ENCODE data around the gene HEMGN.
"Not testable (repeated sequence)": the region's sequence is repeated elsewhere in the genome, so short reads cannot be mapped to it uniquely, and the experiment has no call there.

Gene HEMGN

DNA sequence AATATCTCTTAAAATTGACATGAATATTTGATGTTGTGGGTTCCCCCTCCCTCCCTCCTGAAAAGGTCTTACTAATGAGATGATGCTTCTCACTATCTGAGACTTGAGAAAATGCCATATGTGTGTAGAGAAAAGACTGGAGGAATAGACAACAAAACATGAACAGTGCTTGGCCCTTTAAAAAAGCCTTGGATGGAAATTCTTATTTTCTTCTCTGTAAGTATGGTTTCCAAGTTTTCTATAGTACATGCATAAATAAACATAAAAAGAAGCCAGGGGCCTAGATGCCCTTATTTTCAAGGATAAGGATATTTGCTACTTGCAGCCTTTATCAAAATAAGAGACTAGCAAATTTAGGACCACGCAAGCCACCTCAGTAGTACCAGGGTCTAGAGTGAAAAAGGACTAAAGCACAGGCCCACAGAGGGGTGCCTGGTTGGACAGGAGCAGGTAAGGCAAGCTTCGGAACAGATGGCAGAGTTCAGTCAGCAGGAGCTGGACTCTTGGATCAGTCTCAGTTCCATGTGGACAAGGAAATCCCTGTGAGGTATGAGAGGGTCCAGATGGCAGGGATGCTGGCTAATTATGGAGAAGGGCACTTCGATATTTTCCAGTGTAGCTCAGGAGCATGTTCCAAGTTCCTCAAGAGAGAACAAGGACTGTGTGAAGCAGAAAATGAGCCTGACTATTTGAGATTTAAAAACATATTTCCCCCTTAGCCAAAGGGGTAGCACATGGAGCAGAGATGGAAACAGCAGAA is 40.6 kb upstream of the HEMGN start:
- in situ Hi-C loops (cut with MboI; ENCODE audit: low sequenced_read_pairs, unreplicated experiment) = no loop called here
- TF ChIP-seq, protein P1, sequence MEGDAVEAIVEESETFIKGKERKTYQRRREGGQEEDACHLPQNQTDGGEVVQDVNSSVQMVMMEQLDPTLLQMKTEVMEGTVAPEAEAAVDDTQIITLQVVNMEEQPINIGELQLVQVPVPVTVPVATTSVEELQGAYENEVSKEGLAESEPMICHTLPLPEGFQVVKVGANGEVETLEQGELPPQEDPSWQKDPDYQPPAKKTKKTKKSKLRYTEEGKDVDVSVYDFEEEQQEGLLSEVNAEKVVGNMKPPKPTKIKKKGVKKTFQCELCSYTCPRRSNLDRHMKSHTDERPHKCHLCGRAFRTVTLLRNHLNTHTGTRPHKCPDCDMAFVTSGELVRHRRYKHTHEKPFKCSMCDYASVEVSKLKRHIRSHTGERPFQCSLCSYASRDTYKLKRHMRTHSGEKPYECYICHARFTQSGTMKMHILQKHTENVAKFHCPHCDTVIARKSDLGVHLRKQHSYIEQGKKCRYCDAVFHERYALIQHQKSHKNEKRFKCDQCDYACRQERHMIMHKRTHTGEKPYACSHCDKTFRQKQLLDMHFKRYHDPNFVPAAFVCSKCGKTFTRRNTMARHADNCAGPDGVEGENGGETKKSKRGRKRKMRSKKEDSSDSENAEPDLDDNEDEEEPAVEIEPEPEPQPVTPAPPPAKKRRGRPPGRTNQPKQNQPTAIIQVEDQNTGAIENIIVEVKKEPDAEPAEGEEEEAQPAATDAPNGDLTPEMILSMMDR (IDR thresholded peaks at IDR 0.05; ENCODE audit: borderline replicate concordance, control extremely low read depth, extremely low read depth, insufficient read depth, missing control alignments) = no peak
- no peak for DNase-seq (ENCODE audit: low spot score)

DNA sequence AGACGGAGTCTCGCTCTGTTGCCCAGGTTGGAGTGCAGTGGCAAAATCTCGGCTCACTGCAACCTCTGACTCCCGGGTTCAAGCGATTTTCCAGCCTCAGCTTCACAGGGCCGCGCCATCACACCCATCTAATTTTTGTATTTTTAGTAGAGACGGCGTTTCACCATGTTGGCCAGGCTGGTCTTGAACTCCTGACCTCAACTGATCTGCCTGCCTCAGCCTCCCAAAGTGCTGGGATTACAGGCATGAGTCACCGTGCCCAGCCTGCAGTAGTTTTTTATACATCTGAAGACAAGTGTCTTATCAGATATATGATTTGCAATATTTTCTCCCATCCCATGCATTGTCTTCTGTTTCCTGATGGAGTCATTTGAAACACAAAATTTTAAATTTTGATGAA is 38.7 kb upstream of the HEMGN start:
- in situ Hi-C loops (cut with MboI; ENCODE audit: low sequenced_read_pairs, unreplicated experiment) = not testable (repeated sequence)

DNA sequence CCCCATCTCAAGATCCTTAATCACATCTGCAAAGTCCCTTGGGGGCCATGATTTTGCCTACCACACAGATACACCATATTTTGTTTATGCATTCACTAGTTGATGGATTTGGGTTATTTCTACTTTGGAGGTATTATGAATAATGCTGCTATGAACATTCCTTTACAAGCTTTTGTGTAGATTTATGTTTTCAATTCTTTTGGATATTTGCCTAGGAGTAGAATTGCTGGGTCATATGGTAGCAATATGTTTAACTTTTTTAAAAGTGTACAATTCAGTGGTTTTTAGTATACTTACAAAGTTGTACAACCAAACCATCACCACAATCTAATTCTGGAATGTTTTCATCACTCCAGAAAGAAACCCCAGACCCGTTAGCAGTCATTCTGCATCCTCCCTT is 37.4 kb upstream of the HEMGN start:
- TF ChIP-seq, protein P1 (IDR thresholded peaks at IDR 0.05; ENCODE audit: borderline replicate concordance, control extremely low read depth, extremely low read depth, insufficient read depth, missing control alignments) = no peak
- in situ Hi-C loops (cut with MboI; ENCODE audit: low sequenced_read_pairs, unreplicated experiment) = no loop called here
- no peak for DNase-seq (ENCODE audit: low spot score)

More for the DNA sequence above, 38.7 kb upstream of the HEMGN start:
- DNase-seq (ENCODE audit: low spot score) = not testable (repeated sequence)

DNA sequence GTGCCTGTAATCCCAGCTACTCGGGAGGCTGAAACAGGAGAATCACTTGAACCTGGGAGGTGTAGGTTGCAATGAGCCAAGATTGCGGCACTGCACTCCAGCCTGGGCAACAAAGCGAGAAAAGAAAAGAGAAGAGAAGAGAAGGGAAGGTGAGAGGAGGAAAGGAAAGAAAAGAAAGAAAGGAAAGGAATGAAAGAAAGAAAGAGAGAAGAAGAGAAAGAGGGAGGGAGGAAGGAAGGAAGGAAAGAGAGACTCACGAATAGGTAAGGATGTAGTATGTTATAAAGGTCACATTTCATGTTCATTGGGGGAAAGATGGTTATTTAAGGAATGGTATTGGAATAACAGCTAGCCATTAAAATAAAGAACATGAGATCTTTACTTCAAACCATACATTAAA is 34.8 kb upstream of the HEMGN start:
- TF ChIP-seq, protein P1 (IDR thresholded peaks at IDR 0.05; ENCODE audit: borderline replicate concordance, control extremely low read depth, extremely low read depth, insufficient read depth, missing control alignments) = no peak
- no peak for DNase-seq (ENCODE audit: low spot score)
- in situ Hi-C loops (cut with MboI; ENCODE audit: low sequenced_read_pairs, unreplicated experiment) = no loop called here

DNA sequence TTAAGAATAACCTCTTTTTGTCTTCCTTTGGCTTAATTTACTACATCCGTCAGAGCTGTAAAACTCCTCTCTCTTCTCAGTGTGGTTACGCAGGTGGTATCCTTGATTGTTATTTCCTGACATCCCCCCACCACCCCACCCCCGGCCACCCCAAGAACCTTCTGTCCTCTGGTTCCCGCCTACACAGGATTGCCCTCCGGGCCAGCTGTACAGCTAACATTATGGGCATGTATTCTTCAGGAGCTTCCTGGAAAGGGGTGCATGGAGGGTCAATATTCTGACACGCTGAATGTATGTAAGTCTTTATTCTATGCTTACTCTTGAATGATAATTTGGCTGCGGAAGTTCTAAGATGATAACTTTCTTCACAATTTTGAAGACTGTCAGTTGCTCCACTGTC is 32.2 kb upstream of the HEMGN start:
- no peak for DNase-seq (ENCODE audit: low spot score)
- TF ChIP-seq, protein P1 (IDR thresholded peaks at IDR 0.05; ENCODE audit: borderline replicate concordance, control extremely low read depth, extremely low read depth, insufficient read depth, missing control alignments) = no peak
- in situ Hi-C loops (cut with MboI; ENCODE audit: low sequenced_read_pairs, unreplicated experiment) = no loop called here

DNA sequence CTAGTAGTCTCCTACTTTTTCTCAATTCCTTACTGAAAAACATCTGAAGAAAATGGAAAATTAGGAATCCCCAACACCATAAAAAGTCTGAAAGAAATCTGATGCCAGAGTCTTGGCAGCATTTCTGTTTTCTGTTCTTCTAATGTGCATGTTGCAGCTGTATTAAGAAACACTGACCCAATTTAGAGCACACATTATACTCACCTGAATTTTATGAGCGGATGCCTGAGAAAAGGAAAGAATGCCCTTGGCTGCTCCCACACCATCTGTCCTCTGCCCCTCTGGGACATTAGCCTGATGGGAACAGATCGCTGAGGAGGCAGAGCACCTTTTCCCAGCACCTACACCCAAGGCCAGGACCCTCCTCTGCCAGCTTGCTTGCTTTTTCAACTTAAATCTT is 31.0 kb upstream of the HEMGN start:
- in situ Hi-C loops (cut with MboI; ENCODE audit: low sequenced_read_pairs, unreplicated experiment) = no loop called here
- DNase-seq (ENCODE audit: low spot score) = no peak
- TF ChIP-seq, protein P1 (IDR thresholded peaks at IDR 0.05; ENCODE audit: borderline replicate concordance, control extremely low read depth, extremely low read depth, insufficient read depth, missing control alignments) = no peak

DNA sequence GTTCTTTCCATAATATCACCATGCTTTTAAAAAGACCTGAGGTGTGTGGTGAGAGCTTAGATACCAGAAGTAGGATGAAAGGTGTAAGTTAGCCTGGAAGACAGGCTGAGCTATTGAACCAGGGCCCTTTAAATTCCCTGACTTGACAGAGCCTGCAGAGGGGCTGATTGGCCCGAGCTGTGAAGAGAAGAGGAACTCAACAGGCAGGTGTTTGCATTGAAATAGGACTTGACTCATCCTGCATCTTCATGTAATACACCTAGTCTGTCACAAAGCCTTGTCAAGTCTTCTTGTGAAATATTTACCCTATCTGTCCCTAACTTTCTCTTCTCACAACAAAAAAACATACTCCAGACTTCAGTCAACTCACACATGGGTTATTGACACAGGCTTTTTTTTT is 28.5 kb upstream of the HEMGN start:
- no peak for DNase-seq (ENCODE audit: low spot score)
- in situ Hi-C loops (cut with MboI; ENCODE audit: low sequenced_read_pairs, unreplicated experiment) = no loop called here
- TF ChIP-seq, protein P1 (IDR thresholded peaks at IDR 0.05; ENCODE audit: borderline replicate concordance, control extremely low read depth, extremely low read depth, insufficient read depth, missing control alignments) = no peak
